ENCODE measurements around the gene MPZL2.

MPZL2 gene

DNA sequence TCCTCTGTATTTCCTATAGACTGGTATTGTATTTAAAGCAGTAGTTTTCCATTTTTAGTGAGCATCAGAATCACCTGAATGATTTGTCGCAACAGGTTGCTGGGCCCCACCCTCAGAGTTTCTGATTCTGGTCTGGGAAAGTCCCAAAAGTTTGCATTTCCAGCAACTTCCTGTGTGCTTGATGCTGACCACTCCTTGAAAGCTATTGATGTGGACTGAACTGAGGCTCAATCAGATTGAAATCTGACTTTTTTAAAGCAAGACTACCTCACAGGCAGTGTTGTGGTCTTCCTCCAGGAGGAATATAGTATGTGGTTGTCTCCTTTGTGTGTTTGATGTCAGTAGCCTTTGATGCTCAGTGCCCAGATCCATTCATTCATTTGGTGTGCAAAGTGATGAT is 17.2 kb upstream of the MPZL2 start:
- no peak for DNase-seq (ENCODE audit: low spot score)
- no peak for TF ChIP-seq CTCF (IDR thresholded peaks at IDR 0.05; ENCODE audit: poor library complexity, severe bottlenecking)
- no peak for ATAC-seq (ENCODE audit: low read depth)

GRCh38 chr11:118277312-118277711 is 13.2 kb upstream of the MPZL2 start:
- Histone ChIP-seq H3K4me3 (ENCODE audit: severe bottlenecking) (no peak overlapping the region), H3K9me3 (ENCODE audit: severe bottlenecking) (no peaks in the 10 kb centered on the region), H3K27me3 (ENCODE audit: insufficient read depth, poor library complexity, severe bottlenecking) (no peaks in the 10 kb centered on the region), H3K36me3 (ENCODE audit: low read depth) (no peaks in the 10 kb centered on the region), H3K4me1 (ENCODE audit: insufficient read depth, poor library complexity, severe bottlenecking) (peaks cover 41% of the 10 kb centered on the region), H3K27ac (ENCODE audit: poor library complexity, severe bottlenecking) (peak overlapping the region; percentile 93)
- ATAC-seq (ENCODE audit: low read depth) (peak; percentile 93), DNase-seq (ENCODE audit: low spot score) (peak; percentile 72)
- TF ChIP-seq CTCF (IDR thresholded peaks at IDR 0.05; ENCODE audit: poor library complexity, severe bottlenecking), result no peak

More for the DNA sequence above, 17.2 kb upstream of the MPZL2 start:
- Histone ChIP-seq H3K4me3 (ENCODE audit: severe bottlenecking) (no peak overlapping the region), H3K4me1 (ENCODE audit: insufficient read depth, poor library complexity, severe bottlenecking) (peaks cover 20% of the 10 kb centered on the region), H3K27me3 (ENCODE audit: insufficient read depth, poor library complexity, severe bottlenecking) (no peaks in the 10 kb centered on the region), H3K36me3 (ENCODE audit: low read depth) (no peaks in the 10 kb centered on the region), H3K9me3 (ENCODE audit: severe bottlenecking) (no peaks in the 10 kb centered on the region), H3K27ac (ENCODE audit: poor library complexity, severe bottlenecking) (no peak overlapping the region)

- no peak for ATAC-seq (ENCODE audit: low read depth)
- Histone ChIP-seq H3K4me3 (ENCODE audit: severe bottlenecking) (no peak overlapping the region), H3K36me3 (ENCODE audit: low read depth) (no peaks in the 10 kb centered on the region), H3K9me3 (ENCODE audit: severe bottlenecking) (no peaks in the 10 kb centered on the region), H3K4me1 (ENCODE audit: insufficient read depth, poor library complexity, severe bottlenecking) (peaks cover 41% of the 10 kb centered on the region), H3K27me3 (ENCODE audit: insufficient read depth, poor library complexity, severe bottlenecking) (no peaks in the 10 kb centered on the region), H3K27ac (ENCODE audit: poor library complexity, severe bottlenecking) (peak overlapping the region; percentile 93)
- no peak for DNase-seq (ENCODE audit: low spot score)
- no peak for TF ChIP-seq CTCF (IDR thresholded peaks at IDR 0.05; ENCODE audit: poor library complexity, severe bottlenecking)
Measured at GRCh38 chr11:118276422-118276821, 12.3 kb upstream of the MPZL2 start.

DNA sequence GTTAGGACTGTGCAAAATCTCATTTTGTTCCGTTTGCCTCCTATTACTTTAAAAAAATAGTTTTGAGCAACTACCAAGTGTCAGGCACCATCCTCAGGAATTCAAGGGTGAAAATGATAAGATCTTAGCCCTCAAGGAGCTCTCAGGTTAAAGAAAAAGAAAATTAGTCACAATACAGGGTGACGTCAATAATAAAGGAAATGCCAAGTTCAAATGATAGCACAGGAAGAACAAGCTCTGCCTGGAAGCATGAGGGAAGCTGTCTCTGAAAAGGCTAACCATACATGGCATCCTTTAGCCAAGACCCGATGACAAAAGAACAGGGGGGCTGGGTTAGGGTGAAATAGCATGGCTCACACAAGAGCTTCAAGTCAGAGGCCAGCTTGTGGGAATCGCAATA is 11.1 kb upstream of the MPZL2 start:
- no peak overlapping the region for H3K4me3 ChIP-seq (ENCODE audit: severe bottlenecking)
- DNase-seq (ENCODE audit: low spot score) (no peak), ATAC-seq (ENCODE audit: low read depth) (peak; percentile 79)
- H3K27me3 ChIP-seq (ENCODE audit: insufficient read depth, poor library complexity, severe bottlenecking), result no peaks in the 10 kb centered on the region
- H3K9me3 ChIP-seq (ENCODE audit: severe bottlenecking), result no peaks in the 10 kb centered on the region
- H3K36me3 ChIP-seq (ENCODE audit: low read depth), result no peaks in the 10 kb centered on the region
- H3K4me1 ChIP-seq (ENCODE audit: insufficient read depth, poor library complexity, severe bottlenecking), result peaks cover 41% of the 10 kb centered on the region
- H3K27ac ChIP-seq (ENCODE audit: poor library complexity, severe bottlenecking), result peak overlapping the region; percentile 93
- no peak for TF ChIP-seq CTCF (IDR thresholded peaks at IDR 0.05; ENCODE audit: poor library complexity, severe bottlenecking)

GRCh38 chr11:118274186-118274585 is 10.1 kb upstream of the MPZL2 start:
- no peak overlapping the region for H3K4me3 ChIP-seq (ENCODE audit: severe bottlenecking)
- H3K27ac ChIP-seq (ENCODE audit: poor library complexity, severe bottlenecking), result peak overlapping the region; percentile 93
- DNase-seq (ENCODE audit: low spot score), result no peak
- no peak for ATAC-seq (ENCODE audit: low read depth)
- H3K27me3 ChIP-seq (ENCODE audit: insufficient read depth, poor library complexity, severe bottlenecking), result no peaks in the 10 kb centered on the region
- H3K9me3 ChIP-seq (ENCODE audit: severe bottlenecking), result no peaks in the 10 kb centered on the region
- H3K36me3 ChIP-seq (ENCODE audit: low read depth), result no peaks in the 10 kb centered on the region
- H3K4me1 ChIP-seq (ENCODE audit: insufficient read depth, poor library complexity, severe bottlenecking), result peaks cover 41% of the 10 kb centered on the region
- TF ChIP-seq CTCF (IDR thresholded peaks at IDR 0.05; ENCODE audit: poor library complexity, severe bottlenecking), result no peak

All from RWPE2 (cell line).